Inflammatory macrophage (primary cell): ENCODE data around the gene DTD2.
"Not testable (repeated sequence)": the region's sequence is repeated elsewhere in the genome, so short reads cannot be mapped to it uniquely, and the experiment has no call there.

Source experiments
- DNase-seq, 2 donors: peaks; one replicate each; pipeline ENCODE4 v3.0.0-alpha.2; 2020 to 2022
- total RNA-seq, 18 experiments: gene quantifications; one replicate each; lab custom pipeline; 2026; ENCODE audit warnings: mixed read lengths in 6 of 18, inconsistent platforms in 2 of 18; lab: John Stamatoyannopoulos, UW

DTD2 gene
- total RNA-seq = 2.8 to 13.7 (median 8.6) reads per million in 18 experiments

DNA sequence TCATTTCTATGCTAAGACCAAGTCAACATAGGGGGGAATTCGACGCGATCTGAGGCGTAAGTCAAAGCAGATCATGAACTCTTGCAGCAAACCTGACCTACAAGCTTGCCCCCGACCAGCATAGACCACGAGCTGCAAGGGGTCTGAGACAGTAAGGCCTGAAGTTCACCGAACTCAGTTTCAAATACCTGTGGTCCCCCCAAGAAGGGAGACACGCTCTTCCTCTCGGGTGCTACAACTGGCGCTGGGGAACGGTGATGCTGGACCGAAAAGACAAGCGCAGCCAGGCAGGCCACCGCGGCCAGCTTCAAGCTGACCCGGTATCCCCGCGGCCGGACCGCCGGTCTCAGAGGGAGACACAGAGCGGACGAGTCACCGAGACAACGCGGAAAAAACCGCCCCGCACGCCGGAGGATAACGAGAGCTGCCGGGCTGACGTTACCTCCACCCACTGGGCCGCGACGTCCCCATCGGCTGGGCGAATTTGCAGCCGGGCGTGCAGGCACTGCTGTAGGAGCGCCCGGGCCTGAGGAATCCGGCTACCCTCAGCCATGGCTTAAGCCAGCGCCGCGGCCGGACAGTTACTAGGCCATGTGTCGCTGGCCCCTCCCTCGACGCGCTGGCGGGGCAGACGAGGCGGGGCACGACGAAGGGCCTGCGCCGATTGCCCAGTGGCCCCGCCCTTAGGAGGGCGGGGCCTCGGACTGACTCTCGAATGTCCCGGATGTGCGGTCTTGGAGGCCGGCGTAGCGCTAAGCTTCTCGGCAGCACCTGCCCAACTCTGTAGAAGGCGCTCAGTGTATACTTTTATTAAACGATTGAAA lies at the start of gene DTD2:
DTD2 (minus strand) TSS at position 666 of the 824 bp plus-strand sequence; CDS start at position 553, 113 bp downstream.
- DNase-seq = peak; percentile 97

DNA sequence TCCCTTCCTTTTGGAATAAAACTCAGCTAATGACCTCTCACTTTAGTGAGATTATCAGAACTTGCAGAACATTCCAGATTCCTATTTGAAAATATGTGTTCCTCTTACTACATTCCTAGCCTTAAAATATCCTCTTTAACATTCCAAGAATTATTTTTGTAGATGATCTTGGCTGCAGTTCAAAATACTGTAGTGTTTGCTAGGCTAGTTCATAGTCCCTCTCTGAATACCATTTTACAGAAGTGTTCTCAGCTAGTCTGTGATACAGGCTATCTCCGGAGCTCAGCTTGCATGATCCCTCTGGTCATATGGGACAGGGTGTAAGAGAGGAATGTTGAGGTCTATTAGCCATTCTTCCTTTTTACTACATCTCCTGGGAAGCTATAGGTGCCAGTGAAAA lies 48.1 kb upstream of the DTD2 start:
- no peak for DNase-seq

DNA sequence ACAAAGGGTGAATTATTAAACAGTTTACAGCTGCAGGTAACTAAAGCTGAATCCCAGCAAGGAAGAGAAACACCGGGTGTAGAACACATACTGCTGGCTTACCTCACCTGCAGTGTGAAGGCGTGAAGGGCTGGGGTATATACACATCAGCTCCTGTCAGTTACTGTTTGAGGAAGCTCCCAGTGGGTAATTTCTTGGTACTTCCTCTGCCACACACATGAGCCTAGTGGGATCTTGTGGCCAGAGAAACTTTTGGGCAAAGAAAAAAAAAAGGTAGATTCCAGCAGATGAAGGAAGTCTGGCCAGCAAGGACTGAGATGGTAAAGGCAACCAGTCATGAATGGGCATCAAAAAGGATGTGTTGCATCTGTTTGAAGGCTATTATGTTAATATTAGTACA lies 44.6 kb upstream of the DTD2 start:
- peak in 1 of 2 donors; percentile 32 for DNase-seq

DNA sequence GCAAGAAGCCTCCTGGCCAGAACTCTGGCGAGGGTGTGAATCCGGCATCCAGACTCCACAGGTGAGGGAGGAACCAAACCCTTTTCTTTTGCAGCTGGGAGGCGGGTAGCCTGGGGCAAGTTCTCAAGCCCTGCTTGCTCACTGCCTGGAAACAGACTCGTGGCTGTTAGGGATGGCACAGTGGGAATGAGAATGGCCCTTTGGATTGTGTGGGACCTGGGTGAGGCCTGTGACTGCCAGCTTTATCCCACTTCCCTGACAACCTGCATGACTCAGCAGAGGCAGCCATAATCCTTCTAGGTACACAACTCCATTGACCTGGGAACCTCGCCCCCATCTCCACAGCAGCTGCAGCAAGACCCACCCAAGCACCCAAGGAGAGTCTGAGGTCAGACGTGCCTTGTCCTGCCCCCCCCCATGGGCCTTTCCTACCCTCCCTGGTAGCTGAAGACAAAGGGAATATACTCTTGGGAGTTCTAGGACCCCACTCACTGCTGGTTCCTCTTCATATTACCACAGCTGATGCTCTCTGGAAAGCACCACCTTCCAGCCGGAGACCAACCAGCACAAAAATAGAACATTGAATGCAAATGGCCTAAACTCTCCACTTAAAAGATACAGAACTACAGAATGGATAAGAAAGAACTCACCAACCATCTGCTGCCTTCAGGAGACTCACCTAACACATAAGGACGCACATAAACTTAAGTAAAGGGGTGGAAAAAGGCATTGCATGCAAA lies 35.6 kb upstream of the DTD2 start:
- no peak for DNase-seq

DNA sequence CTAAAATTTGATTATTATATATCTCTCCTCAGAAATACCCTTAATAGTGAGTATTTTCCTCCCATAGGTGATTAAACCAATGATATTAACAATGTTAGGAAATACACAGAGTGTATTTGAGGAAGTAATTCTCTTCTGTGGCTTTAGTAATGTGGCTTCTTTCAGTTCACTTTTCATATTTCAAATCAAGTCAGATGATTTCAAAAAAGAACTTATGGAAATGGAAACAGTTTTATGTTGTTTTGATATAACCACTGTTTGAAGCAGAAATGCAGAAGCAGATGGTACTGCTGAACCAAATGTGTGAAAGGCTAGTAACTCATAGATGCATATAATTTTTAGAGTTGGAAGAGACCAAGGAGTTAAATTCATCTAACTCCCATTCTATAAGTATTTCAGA lies 32.4 kb upstream of the DTD2 start:
- peak; percentile 49 to 86 for DNase-seq

DNA sequence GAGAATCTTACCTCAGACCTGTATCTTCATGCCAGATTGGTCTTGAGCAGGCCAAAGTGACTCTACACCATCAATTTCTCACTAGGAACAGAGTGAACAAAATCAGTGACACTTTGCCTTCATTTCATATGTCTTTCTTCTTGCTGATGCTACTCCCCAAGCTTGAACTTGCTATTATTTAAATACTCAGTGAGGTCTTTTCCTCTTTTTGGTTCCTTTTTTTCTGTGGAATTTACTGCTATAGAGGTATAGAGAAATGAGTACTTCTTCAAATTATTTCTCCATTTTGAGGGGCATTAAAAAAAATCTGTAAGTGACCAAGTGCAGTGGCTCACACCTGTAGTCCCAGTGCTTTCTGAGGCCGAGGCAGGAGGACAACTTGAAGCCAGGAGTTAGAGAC lies 30.6 kb upstream of the DTD2 start, which contains the start of gene GPR33:
GPR33 (minus strand) TSS at position 154 of the 400 bp plus-strand sequence. CDS start 4,074 bp downstream, outside the sequence.
- DNase-seq = peak; percentile 48 to 88

DNA sequence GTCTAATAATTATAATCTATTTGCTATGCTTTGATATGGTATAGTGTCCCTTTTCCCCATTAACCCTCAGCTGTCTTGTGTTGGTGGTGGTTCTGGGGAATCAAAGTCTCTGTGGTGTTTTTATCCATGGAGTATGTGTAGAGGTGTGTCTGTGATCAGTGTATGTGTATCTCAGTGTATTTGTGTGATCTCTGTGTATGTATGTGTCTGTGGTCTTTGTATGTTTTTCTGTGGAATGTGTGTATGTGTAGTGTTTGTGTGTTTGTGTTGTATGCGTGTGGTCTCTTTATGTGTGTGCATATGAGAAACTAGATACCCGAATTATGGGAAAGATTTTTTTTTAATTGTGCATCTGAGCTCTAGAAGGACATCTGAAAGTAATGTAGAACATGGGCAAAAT lies 29.5 kb upstream of the DTD2 start:
- no peak for DNase-seq

DNA sequence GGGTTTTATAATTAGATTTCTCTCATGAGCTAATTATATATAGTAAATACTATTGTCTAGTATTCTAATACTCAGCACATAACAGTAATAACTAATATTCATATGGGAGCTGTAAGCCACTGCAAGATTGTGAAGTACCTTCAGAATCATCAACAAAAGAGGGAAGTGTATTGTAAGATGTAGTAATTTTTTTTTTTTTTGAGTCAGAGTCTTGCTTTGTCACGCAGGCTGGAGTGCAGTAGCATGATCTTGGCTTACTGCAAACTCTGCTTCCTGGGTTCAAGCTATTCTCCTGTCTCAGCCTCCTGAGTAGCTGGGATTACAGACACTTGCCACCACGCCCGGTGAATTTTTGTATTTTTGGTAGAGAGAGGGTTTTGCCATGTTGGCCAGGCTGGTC lies 27.4 kb upstream of the DTD2 start:
- peak; percentile 81 to 90 for DNase-seq

DNA sequence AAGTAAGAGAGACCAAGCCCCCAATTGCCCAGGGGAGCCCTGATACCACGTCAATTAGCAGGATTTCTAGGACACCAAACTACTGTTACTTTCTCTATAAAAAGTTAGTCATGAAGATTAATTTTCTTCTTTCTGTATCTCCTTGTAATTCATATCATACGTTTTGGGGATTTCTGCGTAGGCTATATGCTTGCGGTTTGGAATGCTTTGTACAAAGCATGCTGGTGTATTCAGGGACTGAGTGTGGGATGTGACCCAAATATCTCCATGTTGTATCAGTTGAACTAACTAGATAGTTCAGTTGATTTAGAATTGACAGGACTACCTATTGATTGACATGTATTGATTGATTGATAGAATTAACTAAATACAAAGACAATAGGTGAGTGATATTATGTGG lies 22.9 kb upstream of the DTD2 start:
- no peak for DNase-seq

DNA sequence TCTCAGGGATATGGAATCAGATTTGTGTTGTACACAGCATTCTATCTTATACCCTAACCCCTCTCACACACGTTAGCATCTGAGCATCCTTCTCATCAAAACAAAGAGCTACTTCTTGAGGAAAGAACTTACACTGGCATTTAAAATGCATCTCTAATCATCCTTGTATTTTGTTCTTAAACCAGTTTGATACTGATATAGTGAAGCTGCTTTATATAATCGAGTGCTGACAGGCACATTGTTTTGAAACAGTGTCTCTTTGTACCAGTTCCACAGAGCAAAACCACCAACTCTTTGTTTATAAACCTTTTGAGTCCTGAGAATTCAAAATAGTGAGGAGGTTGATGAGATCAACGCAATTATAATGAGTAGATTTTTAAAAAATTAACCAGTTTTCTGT lies 21.7 kb upstream of the DTD2 start:
- DNase-seq = no peak

DNA sequence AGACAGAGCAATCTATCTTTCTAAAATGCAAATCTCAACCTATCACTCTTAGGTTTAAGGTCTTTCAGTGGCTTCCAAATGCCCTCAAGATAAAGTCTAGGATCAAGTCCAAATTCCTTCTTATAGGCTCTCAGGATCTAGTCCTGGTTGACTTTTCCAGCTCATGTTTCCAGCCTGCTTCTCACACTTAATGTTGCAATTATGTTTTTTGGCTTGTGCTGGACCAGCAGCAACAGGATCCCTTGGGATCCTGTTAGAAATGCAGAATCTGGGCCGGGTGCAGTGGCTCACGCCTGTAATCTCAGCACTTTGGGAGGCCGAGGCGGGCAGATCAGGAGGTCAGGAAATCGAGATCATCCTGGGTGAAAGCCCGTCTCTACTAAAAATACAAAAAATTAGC lies 19.9 kb upstream of the DTD2 start:
- DNase-seq = no peak

DNA sequence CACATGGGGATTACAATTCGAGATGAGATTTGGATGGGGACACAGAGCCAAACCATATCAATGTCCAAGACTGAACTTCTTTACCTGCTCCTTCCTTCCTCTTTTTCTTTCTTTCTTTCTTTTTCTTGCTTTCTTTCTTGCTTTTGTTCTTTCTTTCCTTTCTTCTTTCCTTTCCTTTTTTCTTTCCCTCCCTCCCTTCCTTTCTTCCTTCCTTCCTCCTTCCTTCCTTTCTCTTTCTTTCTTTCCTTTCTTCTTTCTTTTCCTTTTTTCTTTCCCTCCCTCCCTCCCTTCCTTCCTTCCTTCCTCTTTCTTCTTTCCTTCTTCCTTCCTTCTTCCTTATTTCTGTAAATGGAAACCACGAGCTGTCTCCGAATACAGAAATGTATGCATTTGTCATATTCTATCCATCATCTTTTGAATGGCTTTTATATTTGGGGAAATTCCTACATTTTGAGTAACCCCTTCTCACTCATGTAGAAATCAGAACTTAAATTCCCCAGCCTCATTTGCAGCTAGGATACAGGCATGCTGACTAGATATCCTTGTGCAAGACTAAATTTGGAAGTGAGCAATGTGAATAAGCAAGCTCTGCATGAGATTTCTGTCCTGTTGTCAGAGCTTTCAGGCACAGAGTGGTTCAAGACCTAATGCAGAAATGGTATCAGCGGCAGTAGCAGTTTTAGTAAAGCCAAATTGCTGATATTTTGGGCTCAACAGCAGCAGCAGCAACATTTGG lies 19.0 kb upstream of the DTD2 start:
- no peak for DNase-seq

DNA sequence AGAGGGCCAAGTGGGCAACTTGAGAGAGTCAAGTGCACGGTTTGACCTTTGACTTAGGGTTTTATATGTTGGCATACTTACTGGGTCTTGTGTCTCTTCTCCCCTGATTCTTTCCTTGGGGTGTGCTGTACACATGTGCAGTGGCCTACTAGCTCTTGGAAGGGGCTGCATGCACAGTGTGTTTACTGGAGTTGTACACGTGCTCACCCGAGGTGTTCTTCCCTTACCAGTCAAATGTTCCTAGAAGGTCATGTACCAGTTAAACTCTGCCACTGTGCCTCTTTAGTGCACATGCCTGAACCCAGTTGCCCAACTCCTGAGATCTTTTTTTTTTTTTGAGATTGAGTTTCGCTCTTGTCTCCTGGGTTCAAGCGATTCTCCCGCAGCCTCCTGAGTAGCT lies 9.2 kb upstream of the DTD2 start:
- DNase-seq = no peak

DNA sequence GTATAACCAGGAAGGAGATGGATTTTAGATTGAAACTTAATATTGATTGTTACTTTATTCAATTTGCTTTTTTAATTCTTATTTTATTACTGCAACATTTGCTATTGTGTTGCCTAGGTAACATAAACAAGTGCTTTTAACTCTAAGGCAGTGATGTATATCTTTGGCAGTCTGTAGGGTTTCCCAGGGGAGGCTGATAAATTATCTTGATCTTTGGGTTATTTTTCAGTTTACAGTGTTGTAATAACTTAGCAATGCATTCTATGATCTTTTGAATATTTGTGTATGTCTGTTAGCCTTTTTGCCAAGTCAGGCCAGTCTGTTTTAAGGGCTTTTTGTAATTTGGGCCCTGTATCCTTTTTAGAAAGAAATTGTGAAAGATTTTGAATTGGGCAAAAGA lies 7.8 kb upstream of the DTD2 start:
- DNase-seq = no peak

DNA sequence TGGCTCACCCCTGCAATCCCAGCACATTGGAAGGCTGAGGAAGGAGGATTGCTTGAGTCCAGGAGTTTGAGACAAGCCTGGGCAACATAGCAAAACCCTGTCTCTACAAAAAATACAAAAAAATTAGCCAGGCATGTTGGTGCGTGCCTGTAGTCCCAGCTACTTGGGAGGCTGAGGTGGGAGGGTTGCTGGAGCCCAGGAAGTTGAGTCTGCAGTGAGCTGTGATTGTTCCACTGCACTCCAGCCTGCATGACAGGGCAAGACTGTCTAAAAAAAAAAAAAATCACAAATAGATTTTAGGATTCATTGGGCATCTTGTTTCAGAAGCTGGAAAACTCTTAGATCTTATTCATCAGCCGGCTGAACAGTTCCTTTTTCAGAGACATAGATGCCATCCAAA lies 5.1 kb upstream of the DTD2 start:
- DNase-seq = not testable (repeated sequence)

DNA sequence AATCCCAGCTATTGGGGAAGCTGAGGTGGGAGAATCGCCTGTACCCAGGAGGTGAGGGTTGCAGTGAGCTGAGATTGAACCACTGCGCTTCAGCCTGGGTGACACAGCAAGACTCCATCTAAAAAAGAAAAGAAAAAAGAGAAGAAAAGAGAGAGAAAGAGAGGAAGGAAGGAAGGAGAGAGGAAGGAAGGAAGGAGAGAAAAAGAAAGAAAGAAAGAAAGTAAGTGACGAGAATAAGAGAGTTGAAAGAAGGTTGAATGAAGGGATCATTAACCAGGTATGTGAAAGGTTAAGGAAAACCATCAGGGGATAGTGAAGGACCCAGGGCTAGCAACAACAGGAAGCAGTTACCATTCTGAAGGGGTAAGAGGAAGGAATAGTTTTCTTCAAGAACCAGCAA lies 4.2 kb upstream of the DTD2 start:
- no peak for DNase-seq

DNA sequence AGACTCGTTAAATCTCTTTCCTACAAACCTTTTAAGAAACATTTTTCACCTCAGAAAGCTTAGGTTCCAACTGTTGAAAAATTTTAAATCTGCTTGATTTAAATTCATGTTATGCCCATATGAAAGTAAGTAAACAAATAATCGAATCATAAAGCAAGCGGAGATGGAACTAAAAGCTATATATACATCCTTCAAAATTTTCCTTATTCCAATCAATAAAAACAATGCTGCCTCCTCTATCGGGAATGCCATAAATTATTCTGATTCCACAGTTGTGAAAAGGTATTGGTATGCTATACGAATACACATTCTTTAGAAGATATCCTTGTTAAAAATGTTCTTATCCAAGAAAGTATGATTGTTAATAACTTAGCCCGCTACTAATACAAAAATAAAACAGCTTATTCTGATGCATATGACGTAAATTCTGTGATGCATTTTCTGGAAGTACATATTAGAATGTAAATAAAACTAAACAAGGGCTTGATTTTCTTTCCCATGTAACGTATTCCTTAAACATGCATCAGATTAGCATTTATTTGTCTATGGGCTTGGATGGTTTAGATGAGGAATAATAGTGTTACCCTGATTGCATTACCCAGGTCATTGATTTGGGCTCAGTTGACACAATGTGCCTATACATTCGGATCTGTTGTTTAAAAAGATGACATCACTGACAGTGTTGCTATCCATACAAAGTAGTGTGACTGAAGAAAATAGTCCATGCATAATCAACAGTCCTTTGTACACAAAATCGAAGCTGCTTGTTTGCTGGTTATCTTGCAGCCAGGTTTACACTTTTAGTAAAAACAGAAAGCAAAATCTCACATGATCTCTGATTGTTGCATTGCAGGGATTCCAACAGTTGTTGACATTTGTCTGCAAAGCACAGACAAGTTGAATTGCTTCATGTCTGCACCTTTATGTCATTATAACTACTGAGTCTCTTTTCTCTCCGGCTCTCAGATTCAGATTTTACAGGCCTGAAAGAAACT lies 656 bp upstream of the DTD2 start:
- DNase-seq = no peak

DNA sequence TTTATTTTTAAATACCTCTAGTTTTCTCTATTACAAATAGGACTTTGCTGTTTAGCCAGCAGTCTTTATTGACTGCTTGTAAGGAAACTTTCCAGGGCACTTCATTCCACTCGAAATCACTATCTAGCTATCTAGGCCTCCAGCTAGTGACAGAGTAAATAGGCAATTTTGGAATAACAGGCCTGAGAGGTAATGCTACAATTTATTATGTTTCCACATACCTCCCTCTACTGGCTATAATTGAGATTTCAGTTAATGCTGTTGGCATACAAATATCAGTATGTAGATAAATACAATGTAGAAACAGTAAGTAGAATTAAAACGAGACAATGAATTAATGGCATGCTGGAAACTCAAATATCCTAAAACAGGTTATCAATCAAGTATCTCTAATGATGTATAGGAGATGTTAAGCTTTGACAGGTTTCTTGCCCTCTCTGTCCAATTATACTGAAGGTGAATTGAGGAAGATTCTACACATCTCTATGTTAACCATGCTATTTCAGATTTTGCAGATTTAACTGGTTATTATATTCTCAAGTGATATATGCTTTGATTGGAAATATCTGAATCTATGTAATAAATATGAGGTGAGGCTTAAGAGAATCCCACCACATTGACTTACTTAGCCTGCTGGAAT lies 7.2 kb downstream of the DTD2 start:
- peak; percentile 13 to 59 for DNase-seq

DNA sequence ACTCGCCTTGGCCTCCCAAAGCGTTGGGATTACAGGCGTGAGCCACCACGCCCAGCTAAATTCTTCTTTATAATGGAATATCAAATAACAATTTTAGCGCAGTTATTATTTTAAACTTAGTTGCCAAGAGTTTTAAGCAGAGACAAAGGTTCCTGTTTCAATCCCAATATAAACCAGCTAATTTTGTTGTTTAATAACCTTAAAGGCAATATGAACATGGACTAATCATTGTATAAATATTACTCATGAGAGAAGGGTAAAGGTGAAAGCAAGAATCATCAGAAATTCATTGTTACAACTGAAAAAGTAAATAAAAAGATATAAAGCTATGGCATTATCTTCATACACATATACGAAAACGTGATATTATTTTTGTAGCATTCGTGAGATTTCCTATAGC lies 8.2 kb downstream of the DTD2 start:
- no peak for DNase-seq

DNA sequence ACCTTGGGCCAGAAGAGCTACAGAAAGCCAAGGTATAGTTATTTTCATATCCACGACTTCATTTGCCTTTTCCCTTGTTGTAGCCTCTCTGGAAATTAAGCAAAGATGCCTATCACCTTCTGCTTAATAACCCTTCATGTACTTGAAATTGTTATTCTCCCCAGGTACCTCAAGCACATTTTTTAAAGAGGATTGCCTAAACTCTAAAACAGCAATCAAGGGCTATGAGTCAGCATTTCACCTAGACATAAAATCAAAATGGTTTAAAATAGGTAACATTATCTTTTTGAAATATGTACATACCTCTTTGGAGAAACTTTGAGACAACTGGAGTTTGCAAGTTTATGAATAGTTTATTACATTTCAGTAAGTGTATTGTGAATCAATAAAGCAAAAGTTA lies 11.6 kb downstream of the DTD2 start:
- DNase-seq = no peak

DNA sequence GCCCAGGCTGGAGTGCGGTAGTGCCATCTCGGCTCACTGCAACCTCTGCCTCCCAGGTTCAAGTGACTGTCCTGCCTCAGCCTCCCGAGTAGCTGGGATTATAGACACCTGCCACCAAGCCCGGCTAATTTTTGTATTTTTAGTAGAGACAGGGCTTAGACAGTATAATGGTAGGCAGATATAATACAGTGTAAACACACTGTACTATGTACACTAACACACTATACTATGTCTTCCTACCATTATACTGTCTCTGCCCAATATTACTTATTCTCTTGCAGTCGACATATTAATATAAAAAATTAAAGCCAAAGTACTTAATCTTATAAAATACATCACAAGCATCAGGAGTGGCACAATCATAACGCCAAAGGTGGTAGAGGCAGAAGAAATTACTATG lies 15.0 kb downstream of the DTD2 start:
- DNase-seq = no peak
